CD4-positive, alpha-beta T cell treated with Interleukin-4 for 1 hour (primary cell): Measurements from ENCODE around the gene KRT86.

ENCODE experiments used
- DNase-seq, 2 donors: peaks; one replicate each; pipeline ENCODE4 v3.0.0-alpha.2; 2020 to 2022

KRT86 gene

GRCh38 chr12:52274521-52275120 lies at the start of gene KRT86:
TSS of gene KRT86 (plus strand) at chr12:52274645. CDS start at chr12:52301917, 27,272 bp downstream.
- DNase-seq = no peak

- DNase-seq = no peak
Observed at GRCh38 chr12:52225752-52226151, 48.7 kb upstream of the KRT86 start.

DNA sequence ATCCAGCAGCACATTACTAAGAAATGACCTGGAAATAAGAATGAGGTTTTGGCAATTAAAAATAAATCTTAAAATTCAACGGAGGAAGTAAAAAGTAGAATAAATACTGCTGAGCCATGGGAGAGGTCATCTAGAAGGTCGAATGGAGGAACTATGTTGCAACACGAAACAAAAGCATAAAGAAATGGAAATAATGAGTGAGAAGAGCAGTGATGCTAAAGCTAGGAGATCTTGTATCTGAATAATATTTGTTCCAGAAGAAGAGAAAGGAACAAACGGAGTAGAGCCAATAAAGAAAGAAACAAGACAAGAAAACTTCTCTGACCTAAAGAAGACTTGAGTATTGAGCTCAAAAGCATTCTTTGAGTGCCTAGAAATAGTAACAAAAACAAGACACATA lies 48.0 kb upstream of the KRT86 start:
- DNase-seq = no peak

- no peak for DNase-seq
Observed at GRCh38 chr12:52227606-52228166, 46.8 kb upstream of the KRT86 start.

DNA sequence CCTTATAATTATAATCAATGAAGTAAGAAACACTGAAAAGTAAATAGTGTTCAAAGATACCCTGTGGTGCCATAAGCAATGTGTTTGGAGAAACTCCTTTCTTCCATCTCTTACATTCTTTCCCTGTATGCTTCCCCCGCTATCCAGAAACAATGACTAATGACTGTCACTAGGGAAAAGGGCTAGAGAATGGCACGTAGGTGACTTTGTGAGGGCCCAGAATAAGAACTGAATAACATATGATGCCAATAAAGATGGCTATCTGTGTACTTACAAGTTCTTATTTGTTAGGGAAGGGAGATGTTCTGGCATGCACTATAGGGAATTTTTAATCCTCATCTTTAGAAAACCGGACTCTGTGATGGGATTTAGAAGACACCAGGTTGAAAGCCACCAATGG lies 46.1 kb upstream of the KRT86 start:
- no peak for DNase-seq

DNA sequence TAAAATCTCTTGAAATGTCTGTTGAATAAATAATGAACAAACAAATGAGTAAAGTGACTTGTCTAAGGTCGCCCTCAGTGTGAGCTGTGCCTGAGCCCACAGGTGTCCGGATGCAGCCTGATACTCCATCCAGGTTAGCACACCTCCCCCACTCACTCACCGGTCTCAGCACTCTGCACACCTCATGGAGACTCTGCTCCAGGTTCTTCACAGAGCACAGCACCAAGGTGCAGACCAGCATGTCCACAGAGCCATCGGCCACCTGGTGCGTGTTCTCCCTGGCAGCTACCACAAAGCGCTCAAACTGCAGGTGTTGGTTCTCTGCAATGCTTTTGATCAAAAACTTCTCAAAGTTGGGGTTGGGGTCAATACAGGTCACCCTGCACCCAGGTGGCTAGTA lies 45.5 kb upstream of the KRT86 start:
- DNase-seq = no peak

DNA sequence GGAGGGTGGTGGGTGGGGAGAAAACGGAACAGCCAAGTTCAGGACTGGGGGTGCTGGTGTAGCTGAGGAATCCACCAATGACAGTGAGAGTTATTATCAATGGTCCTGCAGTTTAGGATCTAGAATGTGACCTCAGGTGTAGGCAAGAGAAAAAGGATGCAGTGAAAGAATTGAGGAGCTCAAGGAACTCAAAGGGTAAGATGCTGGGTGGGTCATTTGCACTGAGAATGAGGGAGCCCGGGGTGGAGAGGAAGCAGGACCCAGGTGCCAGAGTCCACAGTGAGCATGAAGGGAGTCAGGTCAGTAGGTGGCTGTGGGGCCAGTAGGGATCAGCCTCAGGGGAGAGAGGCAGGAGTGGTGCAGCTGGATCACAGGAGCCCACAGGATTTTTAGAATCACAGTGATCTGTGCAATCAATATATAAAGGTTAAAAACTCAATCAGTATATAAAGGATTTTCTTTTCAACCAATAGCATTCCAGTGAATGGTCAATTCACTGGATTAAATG lies 44.6 kb upstream of the KRT86 start:
- no peak for DNase-seq

DNA sequence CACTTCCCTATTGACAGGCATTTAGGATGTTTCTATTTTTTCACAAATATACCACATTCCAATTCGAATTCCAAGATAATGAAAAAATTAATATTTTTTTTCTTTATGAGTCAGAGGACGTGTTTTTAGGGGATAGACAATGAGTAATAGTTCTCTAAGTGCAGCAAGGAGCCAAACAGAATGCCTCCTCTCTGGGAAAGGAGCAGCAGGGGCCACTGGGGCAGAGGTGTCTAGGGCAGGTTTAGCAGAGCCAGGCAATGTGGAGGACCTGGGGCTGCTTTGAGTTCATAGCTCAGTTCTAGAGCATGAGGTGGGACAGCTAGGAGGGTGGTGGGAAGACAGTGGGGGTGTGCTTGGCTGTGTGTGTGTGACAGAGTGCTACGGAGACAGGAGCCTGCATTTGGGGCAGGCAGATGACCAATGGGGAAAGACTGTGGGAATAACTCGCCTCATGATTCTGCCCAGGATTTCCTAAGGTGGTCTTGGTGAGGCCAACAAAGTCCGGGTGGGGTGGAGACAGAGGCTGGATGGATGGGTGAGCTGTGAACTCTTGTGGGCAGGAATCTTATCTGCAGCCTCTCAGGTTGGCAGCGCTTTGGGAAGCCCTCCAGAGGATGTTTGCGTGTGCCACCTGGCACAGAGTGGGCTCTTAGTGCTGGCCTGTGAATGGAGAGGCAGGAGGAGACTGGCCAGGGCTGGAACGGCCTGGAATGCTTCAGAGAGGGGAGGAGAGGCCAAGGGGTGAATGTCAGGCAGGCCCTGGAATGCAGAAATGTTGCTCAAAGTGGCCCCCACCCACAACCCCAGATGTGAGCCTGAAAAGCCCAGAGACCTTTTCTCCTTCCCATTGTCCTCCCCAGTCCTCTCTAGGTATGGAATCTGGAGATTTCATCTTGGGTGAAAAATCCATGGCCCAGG lies 43.8 kb upstream of the KRT86 start:
- DNase-seq = no peak

GRCh38 chr12:52231305-52232202 lies 42.9 kb upstream of the KRT86 start:
- no peak for DNase-seq

GRCh38 chr12:52232203-52232673 lies 42.2 kb upstream of the KRT86 start:
- DNase-seq = no peak

DNA sequence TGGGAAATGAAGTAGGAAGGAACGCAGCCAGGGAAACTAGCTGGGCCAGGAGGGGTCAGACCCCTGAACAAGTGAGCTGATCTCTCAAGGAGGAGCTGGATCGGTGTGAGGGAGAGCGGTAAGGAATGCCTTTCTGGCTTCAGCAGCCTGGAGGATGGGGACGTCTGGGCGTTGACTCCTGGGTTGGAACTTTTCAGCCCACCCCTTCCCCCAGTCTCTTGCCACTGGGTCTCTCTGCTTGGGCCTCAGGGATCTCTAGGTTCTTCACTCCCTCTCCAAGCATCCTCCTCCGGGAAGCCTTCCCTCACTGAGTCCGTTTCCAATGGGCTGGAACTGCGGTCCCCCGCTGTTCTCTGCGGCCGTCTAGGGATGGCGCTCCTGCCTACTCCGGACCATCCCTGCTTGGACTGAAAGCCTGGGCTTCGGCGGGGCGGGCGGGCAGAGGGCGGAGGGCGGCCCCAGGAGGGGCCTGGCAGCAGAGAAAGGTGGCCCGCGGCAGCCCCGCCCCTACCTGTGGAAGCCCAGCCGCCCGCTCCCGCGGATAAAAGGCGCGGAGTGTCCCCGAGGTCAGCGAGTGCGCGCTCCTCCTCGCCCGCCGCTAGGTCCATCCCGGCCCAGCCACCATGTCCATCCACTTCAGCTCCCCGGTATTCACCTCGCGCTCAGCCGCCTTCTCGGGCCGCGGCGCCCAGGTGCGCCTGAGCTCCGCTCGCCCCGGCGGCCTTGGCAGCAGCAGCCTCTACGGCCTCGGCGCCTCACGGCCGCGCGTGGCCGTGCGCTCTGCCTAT lies 41.6 kb upstream of the KRT86 start, which contains the start of gene KRT7:
Gene KRT7 (plus strand): TSS at position 570 of the 788 bp plus-strand sequence. CDS start 54 bp downstream, at position 624.
- no peak for DNase-seq

DNA sequence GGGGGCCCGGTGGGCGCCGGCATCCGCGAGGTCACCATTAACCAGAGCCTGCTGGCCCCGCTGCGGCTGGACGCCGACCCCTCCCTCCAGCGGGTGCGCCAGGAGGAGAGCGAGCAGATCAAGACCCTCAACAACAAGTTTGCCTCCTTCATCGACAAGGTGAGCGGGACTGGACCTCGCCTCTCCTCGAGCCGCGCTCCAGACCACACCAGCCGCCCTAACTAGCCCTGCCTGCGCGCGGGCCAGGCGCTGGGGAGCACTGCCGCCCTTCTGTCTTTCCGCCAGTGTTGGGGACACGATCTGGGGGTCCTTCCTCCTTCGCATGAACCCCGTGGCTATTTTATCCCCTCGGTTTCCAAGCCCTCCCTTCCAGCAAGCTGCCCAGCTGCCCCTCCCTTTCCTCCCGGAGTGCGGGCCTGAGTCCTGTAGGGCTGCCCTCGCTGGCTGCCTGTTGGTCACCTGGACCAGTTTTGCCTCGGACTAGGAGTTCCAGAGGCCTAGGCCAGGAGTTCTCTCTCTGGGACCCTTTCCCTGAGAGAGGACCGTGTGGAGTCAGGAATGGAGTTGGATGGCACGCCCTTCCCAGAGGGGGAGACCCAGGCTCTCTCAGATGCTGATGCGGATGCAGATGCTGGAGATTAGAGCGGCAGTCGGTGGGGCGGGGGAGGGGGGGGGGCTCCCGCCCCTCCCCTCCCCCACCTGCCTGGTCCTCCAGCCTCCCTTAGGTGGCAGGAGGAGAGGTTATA lies 40.8 kb upstream of the KRT86 start:
- no peak for DNase-seq

DNA sequence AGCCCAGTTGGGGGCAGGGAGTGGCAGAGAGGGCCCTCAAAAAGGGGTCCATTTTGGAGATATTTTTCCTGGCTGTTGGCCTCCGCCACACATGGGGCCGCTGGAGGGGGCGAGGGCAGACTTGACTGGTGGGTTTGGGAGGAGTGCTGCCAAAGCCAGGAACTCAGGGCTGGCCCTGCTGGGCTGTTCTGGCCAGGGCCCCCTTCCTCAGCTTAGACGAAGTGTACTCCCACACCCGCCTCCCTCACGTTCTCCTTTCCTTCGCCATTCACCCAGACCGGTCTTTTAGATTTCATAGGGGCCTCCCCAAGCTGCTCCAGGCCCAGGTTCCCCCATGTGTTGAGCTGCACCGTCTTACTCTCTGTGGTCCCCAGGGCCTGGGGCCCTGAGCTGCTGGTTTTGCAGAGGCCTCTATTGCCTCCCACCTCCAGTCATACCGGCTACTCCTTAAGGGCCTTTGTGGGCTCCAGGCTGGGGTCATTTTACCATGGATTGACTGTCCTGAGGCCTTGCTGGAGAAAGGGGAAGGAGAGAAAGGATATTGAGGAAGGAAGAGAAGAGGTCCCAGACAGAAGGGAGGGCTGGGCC lies 40.1 kb upstream of the KRT86 start:
- DNase-seq = no peak

DNA sequence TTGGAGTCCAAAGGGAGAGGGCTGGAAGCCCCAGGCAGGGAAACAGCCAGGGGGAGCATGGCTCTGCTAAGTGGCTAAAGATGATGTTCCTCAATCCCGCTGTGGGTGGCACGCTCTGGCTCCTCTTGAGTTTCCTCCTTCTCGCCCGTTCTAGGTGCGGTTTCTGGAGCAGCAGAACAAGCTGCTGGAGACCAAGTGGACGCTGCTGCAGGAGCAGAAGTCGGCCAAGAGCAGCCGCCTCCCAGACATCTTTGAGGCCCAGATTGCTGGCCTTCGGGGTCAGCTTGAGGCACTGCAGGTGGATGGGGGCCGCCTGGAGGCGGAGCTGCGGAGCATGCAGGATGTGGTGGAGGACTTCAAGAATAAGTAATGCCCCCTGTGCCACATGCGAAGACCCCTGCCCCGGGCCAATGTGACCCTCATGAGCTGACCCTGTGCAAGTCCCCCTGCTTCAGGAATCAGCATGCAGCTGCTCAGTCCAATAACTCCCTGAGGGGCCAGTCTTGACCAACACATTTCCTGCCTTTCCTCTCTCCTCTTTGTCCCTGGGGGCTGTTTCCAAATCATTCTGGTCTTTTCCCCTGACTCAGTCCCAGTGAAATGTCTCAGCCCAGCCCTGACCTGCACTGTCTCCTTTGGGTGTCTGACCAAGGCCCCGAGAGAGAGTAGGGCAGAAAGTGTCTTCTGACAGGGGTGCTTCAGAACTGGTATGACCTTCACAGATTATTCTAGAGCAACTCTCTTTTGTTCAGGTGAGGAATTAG lies 39.3 kb upstream of the KRT86 start:
- DNase-seq = no peak

- DNase-seq = no peak
Observed at GRCh38 chr12:52235822-52236361, 38.6 kb upstream of the KRT86 start.

DNA sequence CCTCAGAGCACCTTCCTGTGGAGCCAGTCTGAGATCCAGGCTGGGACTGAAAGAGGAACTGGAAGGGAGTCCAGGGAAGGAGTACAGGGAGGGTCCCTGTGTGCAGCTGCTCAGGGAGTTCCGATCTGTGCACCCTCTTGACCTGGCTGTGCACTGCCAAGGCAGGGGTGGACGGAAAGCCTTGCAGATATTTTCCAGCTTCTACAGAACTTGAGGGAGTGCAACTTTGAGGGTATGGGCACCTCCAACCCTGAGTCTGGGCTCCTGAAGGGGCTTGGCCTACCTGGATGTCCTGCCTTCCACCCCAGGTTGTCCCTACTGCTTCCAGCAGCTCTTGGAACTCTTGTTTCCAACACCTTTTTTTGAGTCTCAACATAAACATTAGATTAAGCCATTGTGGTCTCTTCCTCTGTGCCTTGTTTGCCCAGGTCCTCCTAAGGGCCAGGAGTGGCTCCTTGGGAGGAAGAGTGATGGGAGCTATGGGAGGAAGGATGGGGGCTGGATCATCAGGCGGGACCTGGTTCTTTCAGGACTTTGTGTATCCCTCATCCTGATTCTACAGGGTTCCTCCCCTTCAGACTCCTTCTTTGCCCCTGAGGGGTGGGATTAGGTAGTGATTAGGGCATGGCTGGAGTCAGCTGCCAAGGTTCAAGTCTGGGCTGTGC lies 37.9 kb upstream of the KRT86 start:
- no peak for DNase-seq

GRCh38 chr12:52238207-52238840 lies 36.1 kb upstream of the KRT86 start:
- no peak for DNase-seq
